VCaP (cell line): Measurements from ENCODE around the gene FMO4.
"Not testable (repeated sequence)": the region's sequence is repeated elsewhere in the genome, so short reads cannot be mapped to it uniquely, and the experiment has no call there.

ENCODE experiments used
- H3K27ac ChIP-seq: fragments of 450-650 bp; 2 replicates; pipeline ENCODE4 v1.5.1; 2017
- TF ChIP-seq, protein P1 (sequence below): fragments of 450-650 bp; conservative IDR thresholded peaks from 2 replicates; pipeline ENCODE4 v1.5.1; 2017; ENCODE audit warnings: mild to moderate bottlenecking, moderate library complexity

FMO4 gene

GRCh38 chr1:171372418-171373084 lies 58.6 kb downstream of the FMO4 start:
- TF ChIP-seq, protein P1, sequence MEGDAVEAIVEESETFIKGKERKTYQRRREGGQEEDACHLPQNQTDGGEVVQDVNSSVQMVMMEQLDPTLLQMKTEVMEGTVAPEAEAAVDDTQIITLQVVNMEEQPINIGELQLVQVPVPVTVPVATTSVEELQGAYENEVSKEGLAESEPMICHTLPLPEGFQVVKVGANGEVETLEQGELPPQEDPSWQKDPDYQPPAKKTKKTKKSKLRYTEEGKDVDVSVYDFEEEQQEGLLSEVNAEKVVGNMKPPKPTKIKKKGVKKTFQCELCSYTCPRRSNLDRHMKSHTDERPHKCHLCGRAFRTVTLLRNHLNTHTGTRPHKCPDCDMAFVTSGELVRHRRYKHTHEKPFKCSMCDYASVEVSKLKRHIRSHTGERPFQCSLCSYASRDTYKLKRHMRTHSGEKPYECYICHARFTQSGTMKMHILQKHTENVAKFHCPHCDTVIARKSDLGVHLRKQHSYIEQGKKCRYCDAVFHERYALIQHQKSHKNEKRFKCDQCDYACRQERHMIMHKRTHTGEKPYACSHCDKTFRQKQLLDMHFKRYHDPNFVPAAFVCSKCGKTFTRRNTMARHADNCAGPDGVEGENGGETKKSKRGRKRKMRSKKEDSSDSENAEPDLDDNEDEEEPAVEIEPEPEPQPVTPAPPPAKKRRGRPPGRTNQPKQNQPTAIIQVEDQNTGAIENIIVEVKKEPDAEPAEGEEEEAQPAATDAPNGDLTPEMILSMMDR = no peak
- peak overlapping the region; percentile 55 for H3K27ac ChIP-seq

- H3K27ac ChIP-seq = peak overlapping the region; percentile 55; the same call in 1 of the 2 replicates
Observed at GRCh38 chr1:171373357-171374122, 59.6 kb downstream of the FMO4 start.

DNA sequence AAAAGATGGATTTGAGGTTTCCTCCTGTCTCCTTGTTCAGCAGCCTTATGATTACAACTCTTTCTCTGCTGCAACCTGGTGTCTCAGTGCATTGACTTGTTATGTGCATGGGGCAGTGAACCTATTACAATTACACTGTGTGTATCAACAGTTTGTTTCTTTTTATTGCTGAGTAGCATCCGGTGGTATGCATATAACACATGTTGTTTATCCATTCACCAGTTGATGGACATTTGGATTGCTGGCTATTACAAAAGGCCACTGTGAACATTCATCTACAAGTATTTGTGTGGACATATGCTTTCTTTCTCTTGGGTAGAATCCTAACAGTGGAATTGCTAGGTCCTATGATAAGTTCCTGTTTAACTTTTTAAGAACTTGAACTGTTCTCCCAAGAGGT lies 65.9 kb downstream of the FMO4 start:
- no peak overlapping the region for H3K27ac ChIP-seq
- TF ChIP-seq, protein P1 = no peak

GRCh38 chr1:171381866-171382210 lies 67.9 kb downstream of the FMO4 start:
- TF ChIP-seq, protein P1 = no peak
- no peak overlapping the region for H3K27ac ChIP-seq

DNA sequence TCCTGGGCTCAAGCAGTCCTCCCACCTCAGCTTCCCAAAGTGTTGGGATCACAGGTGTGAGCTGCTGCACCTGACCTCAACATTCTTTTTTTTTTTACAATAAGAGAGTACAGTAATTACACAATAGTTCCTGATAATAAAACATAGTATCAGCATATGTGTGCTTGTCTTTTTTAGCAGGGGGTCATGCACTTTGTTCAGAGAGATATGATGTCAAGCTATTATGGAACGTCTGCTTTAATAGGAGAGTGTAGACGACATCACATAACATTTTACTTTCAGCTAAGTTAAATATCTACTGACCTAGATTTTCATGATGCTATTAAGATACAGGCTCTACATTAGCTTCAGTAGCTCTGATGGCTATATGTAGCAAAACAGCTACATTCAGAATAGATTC lies 70.5 kb downstream of the FMO4 start:
- TF ChIP-seq, protein P1 = no peak
- no peak overlapping the region for H3K27ac ChIP-seq

GRCh38 chr1:171389171-171389570 lies 75.2 kb downstream of the FMO4 start:
- TF ChIP-seq, protein P1 = no peak
- no peak overlapping the region for H3K27ac ChIP-seq

DNA sequence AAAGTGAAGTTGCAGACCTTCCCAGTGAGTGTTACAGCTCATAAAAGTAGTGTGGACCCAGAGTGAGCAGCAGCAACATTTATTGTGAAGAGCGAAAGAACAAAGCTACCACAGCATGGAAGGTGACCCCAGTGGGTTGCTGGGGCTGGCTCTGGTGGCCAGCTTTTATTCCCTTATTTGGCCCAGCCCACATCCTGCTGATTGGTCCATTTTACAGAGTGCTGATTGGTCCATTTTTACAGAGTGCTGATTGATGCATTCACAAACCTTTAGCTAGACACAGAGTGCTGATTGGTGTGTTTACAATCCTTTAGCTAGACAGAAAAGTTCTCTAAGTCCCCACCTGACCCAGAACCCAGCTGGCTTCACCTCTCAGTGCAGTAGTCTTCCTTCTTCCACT lies 76.8 kb downstream of the FMO4 start:
- H3K27ac ChIP-seq = not testable (repeated sequence)
